Measurements from ENCODE around the gene RPL7A.
"Not testable (repeated sequence)": the region's sequence is repeated elsewhere in the genome, so short reads cannot be mapped to it uniquely, and the experiment has no call there.

RPL7A gene

GRCh38 chr9:133305731-133306130 is 42.3 kb upstream of the RPL7A start:
- ChIA-PET CTCF (no interaction called here), POLR2A (no interaction called here)
- no peak for DNase-seq (ENCODE audit: extremely low spot score)
- TF ChIP-seq NFRKB (IDR thresholded peaks at IDR 0.05) (no peak), TARDBP (IDR thresholded peaks at IDR 0.05) (no peak), FOXA1 (IDR thresholded peaks at IDR 0.05) (no peak), SP1 (IDR thresholded peaks at IDR 0.05) (no peak), FOXM1 (IDR thresholded peaks at IDR 0.05; ENCODE audit: borderline replicate concordance) (no peak), PKNOX1 (IDR thresholded peaks at IDR 0.05) (no peak), SUZ12 (IDR thresholded peaks at IDR 0.05) (no peak), L3MBTL2 (conservative IDR thresholded peaks at IDR 0.05) (no peak), CTBP1 (IDR thresholded peaks at IDR 0.05; ENCODE audit: borderline replicate concordance) (no peak), ZNF384 (IDR thresholded peaks at IDR 0.05) (no peak), FOXK2 (IDR thresholded peaks at IDR 0.05) (no peak), ELF4 (IDR thresholded peaks at IDR 0.05) (no peak)

GRCh38 chr9:133306242-133307204 is 41.5 kb upstream of the RPL7A start:
- no peak for DNase-seq (ENCODE audit: extremely low spot score)
- TF ChIP-seq ELF4 (IDR thresholded peaks at IDR 0.05): no peak
- TF ChIP-seq ARNT (IDR thresholded peaks at IDR 0.05): no peak
- TF ChIP-seq LEF1 (IDR thresholded peaks at IDR 0.05; ENCODE audit: borderline replicate concordance): no peak
- TF ChIP-seq FOXM1 (IDR thresholded peaks at IDR 0.05; ENCODE audit: borderline replicate concordance): no peak
- TF ChIP-seq NFRKB (IDR thresholded peaks at IDR 0.05): no peak
- no peak for TF ChIP-seq L3MBTL2 (conservative IDR thresholded peaks at IDR 0.05)
- no peak for TF ChIP-seq SP1 (IDR thresholded peaks at IDR 0.05)
- no peak for TF ChIP-seq CTBP1 (IDR thresholded peaks at IDR 0.05; ENCODE audit: borderline replicate concordance)
- TF ChIP-seq PKNOX1 (IDR thresholded peaks at IDR 0.05): no peak
- TF ChIP-seq FOXA1 (IDR thresholded peaks at IDR 0.05): no peak
- CTCF ChIA-PET: no interaction called here
- POLR2A ChIA-PET: no interaction called here

GRCh38 chr9:133307301-133307700 is 40.7 kb upstream of the RPL7A start:
- DNase-seq (ENCODE audit: extremely low spot score): no peak
- no peak for TF ChIP-seq SP1 (IDR thresholded peaks at IDR 0.05)
- TF ChIP-seq PKNOX1 (IDR thresholded peaks at IDR 0.05): no peak
- TF ChIP-seq BHLHE40 (IDR thresholded peaks at IDR 0.05; ENCODE audit: borderline replicate concordance): no peak
- no peak for TF ChIP-seq HDGF (IDR thresholded peaks at IDR 0.05; ENCODE audit: borderline replicate concordance)
- no peak for TF ChIP-seq SUZ12 (IDR thresholded peaks at IDR 0.05)
- no peak for TF ChIP-seq LEF1 (IDR thresholded peaks at IDR 0.05; ENCODE audit: borderline replicate concordance)
- TF ChIP-seq TARDBP (IDR thresholded peaks at IDR 0.05): no peak
- no peak for TF ChIP-seq FOXA1 (IDR thresholded peaks at IDR 0.05)
- TF ChIP-seq FOXM1 (IDR thresholded peaks at IDR 0.05; ENCODE audit: borderline replicate concordance): no peak
- no peak for TF ChIP-seq FOXK2 (IDR thresholded peaks at IDR 0.05)
- no peak for TF ChIP-seq NFRKB (IDR thresholded peaks at IDR 0.05)
- TF ChIP-seq ELF4 (IDR thresholded peaks at IDR 0.05): no peak
- TF ChIP-seq L3MBTL2 (conservative IDR thresholded peaks at IDR 0.05): no peak
- no peak for TF ChIP-seq CTBP1 (IDR thresholded peaks at IDR 0.05; ENCODE audit: borderline replicate concordance)
- TF ChIP-seq ZNF384 (IDR thresholded peaks at IDR 0.05): no peak
- no peak for TF ChIP-seq ARNT (IDR thresholded peaks at IDR 0.05)
- ChIA-PET POLR2A (no interaction called here), CTCF (no interaction called here)

- POLR2A ChIA-PET: no interaction called here
- DNase-seq (ENCODE audit: extremely low spot score): no peak
- TF ChIP-seq TARDBP (IDR thresholded peaks at IDR 0.05) (no peak), CTBP1 (IDR thresholded peaks at IDR 0.05; ENCODE audit: borderline replicate concordance) (no peak), HDGF (IDR thresholded peaks at IDR 0.05; ENCODE audit: borderline replicate concordance) (no peak), NFRKB (IDR thresholded peaks at IDR 0.05) (no peak), PKNOX1 (IDR thresholded peaks at IDR 0.05) (no peak), ZNF384 (IDR thresholded peaks at IDR 0.05) (no peak), FOXK2 (IDR thresholded peaks at IDR 0.05) (no peak), BHLHE40 (IDR thresholded peaks at IDR 0.05; ENCODE audit: borderline replicate concordance) (no peak), FOXM1 (IDR thresholded peaks at IDR 0.05; ENCODE audit: borderline replicate concordance) (no peak), ARNT (IDR thresholded peaks at IDR 0.05) (no peak)
- CTCF ChIA-PET: no interaction called here
These were observed 38.4 kb upstream of the RPL7A start for GRCh38 chr9:133309608-133310007.

- no peak for DNase-seq (ENCODE audit: extremely low spot score)
- POLR2A ChIA-PET: no interaction called here
- CTCF ChIA-PET: no interaction called here
- TF ChIP-seq ZNF384 (IDR thresholded peaks at IDR 0.05): no peak
- no peak for TF ChIP-seq LEF1 (IDR thresholded peaks at IDR 0.05; ENCODE audit: borderline replicate concordance)
- TF ChIP-seq NFRKB (IDR thresholded peaks at IDR 0.05): no peak
- no peak for TF ChIP-seq TARDBP (IDR thresholded peaks at IDR 0.05)
- TF ChIP-seq HDGF (IDR thresholded peaks at IDR 0.05; ENCODE audit: borderline replicate concordance): no peak
- TF ChIP-seq FOXA1 (IDR thresholded peaks at IDR 0.05): no peak
- no peak for TF ChIP-seq FOXK2 (IDR thresholded peaks at IDR 0.05)
- TF ChIP-seq ARNT (IDR thresholded peaks at IDR 0.05): no peak
These were observed 32.0 kb upstream of the RPL7A start for GRCh38 chr9:133315997-133316396.

- DNase-seq (ENCODE audit: extremely low spot score); CTCF ChIA-PET; POLR2A ChIA-PET: not testable (repeated sequence)
These were observed 30.5 kb upstream of the RPL7A start for GRCh38 chr9:133317551-133317950.
